ENCODE data around the gene RAD17. TPM values are rescaled to one million over a fixed set of nuclear protein-coding genes. Genes with fewer than 3 reads are reported as not detected.

The RAD17 gene
- total and polyA plus RNA-seq, 11 donors, result 6.7 to 25.8 (median 20.8) TPM

GRCh38 chr5:69404659-69405330 lies 35.2 kb downstream of the RAD17 start:
- Histone ChIP-seq H3K4me1 (no peaks in the 10 kb centered on the region), H3K9me3 (peaks cover 0 to 6% (median 0%) of the 10 kb centered on the region in 12 donors), H3K27me3 (no peaks in the 10 kb centered on the region), H3K27ac (no peak overlapping the region), H3K4me3 (no peak overlapping the region), H3K36me3 (peaks cover 0 to 91% (median 64%) of the 10 kb centered on the region in 9 donors)
- no peak for ATAC-seq
- 88 to 91% (median 90%) methylated on average over 15 of the region's 15 CpGs for WGBS, 4 donors
- DNase-seq, result no peak
- intact Hi-C loops (cut with DNase I), result no loop called here
- TF ChIP-seq POLR2A (IDR thresholded peaks at IDR 0.05) (no peak), CTCF (IDR thresholded peaks at IDR 0.05) (no peak)

- peak; percentile 44 to 79 (median 69) for DNase-seq
- H3K27ac ChIP-seq, result peak within 1 kb of the TSS in 1 of 12 donors; percentile 29
- peaks cover 0 to 46% (median 24%) of the 10 kb centered on the region in 9 donors for H3K36me3 ChIP-seq
- H3K9me3 ChIP-seq, result no peaks in the 10 kb centered on the region
- H3K4me3 ChIP-seq, result peak within 1 kb of the TSS; percentile 38 to 80 (median 64)
- 8 to 36% (median 24%) methylated on average over 42 to 78 of the region's 78 CpGs for WGBS, 4 donors
- H3K4me1 ChIP-seq, result peaks cover 0 to 10% (median 0%) of the 10 kb centered on the region in 12 donors
- intact Hi-C loops (cut with DNase I), result no loop called here
- peaks cover 0 to 8% (median 0%) of the 10 kb centered on the region in 9 donors for H3K27me3 ChIP-seq
- peak; percentile 78 to 96 (median 92) for ATAC-seq
- TF ChIP-seq CTCF (IDR thresholded peaks at IDR 0.05), result peak in 7 of 12 donors; percentile 6 to 36 (median 17)
- TF ChIP-seq POLR2A (IDR thresholded peaks at IDR 0.05), result no peak
Measured at GRCh38 chr5:69414885-69415583, 45.4 kb downstream of the RAD17 start, which contains the start of gene MARVELD2. MARVELD2 (plus strand) TSS chr5:69415116; CDS start chr5:69419386, 4,270 bp downstream.

GRCh38 chr5:69415584-69415958 lies 46.0 kb downstream of the RAD17 start:
- H3K27me3 ChIP-seq, result peaks cover 0 to 8% (median 0%) of the 10 kb centered on the region in 9 donors
- H3K4me1 ChIP-seq, result peaks cover 0 to 10% (median 0%) of the 10 kb centered on the region in 12 donors
- TF ChIP-seq CTCF (IDR thresholded peaks at IDR 0.05) (no peak), POLR2A (IDR thresholded peaks at IDR 0.05) (no peak)
- peaks cover 0 to 41% (median 19%) of the 10 kb centered on the region in 9 donors for H3K36me3 ChIP-seq
- no peaks in the 10 kb centered on the region for H3K9me3 ChIP-seq
- DNase-seq (no peak), ATAC-seq (no peak)
- no peak overlapping the region for H3K27ac ChIP-seq
- H3K4me3 ChIP-seq, result peak overlapping the region; percentile 38 to 80 (median 64)
- 47 to 63% (median 57%) methylated on average over 16 to 18 of the region's 18 CpGs for WGBS, 4 donors
- intact Hi-C loops (cut with DNase I), result no loop called here

GRCh38 chr5:69416180-69416579 lies 46.6 kb downstream of the RAD17 start:
- H3K4me3 ChIP-seq, result no peak overlapping the region
- TF ChIP-seq POLR2A (IDR thresholded peaks at IDR 0.05), result no peak
- TF ChIP-seq CTCF (IDR thresholded peaks at IDR 0.05), result no peak
- DNase-seq (no peak), ATAC-seq (no peak)
- no peak overlapping the region for H3K27ac ChIP-seq
- H3K36me3 ChIP-seq, result peaks cover 0 to 35% (median 16%) of the 10 kb centered on the region in 9 donors
- H3K9me3 ChIP-seq, result no peaks in the 10 kb centered on the region
- peaks cover 0 to 8% (median 0%) of the 10 kb centered on the region in 9 donors for H3K27me3 ChIP-seq
- 92% methylated on average over 6 of the region's 6 CpGs for whole genome bisulfite sequencing, 4 donors
- intact Hi-C loops (cut with DNase I), result no loop called here
- H3K4me1 ChIP-seq, result peaks cover 0 to 10% (median 0%) of the 10 kb centered on the region in 12 donors

Measured in heart left ventricle (tissue), 16 donors.